Measurements from ENCODE around the gene CENPP.

DNA sequence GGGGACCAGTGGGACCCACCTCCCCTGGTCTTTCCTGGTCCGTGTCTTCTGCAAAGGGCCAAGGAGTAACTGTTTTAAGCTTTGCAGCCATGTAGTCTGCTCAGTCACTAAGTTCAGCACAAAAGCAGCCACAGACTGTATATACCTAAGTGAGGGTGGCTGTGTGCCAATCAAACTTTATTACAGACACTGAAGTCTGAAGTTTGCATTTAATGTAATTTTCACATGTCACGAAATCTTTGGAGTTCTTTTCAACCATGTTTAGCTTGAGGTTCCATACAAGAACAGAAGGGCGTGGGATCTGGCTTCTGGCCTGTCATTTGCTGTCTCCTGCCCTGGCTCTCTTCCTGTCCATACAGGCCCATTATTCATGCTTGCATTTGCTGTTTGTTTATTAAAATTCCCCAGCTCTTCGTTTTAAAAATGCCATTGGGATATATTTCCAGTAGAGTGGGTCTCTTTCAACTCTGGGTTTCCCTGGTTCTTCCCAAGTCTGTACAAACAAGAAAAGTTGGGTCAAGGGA lies 274.2 kb downstream of the CENPP start:
- TF ChIP-seq POLR2A (IDR thresholded peaks at IDR 0.05; ENCODE audit: low read depth, low read length) (no peak), PAX5 (IDR thresholded peaks at IDR 0.05; ENCODE audit: insufficient read depth, low read length, severe bottlenecking) (no peak), POU2F2 (IDR thresholded peaks at IDR 0.05; ENCODE audit: low read depth, low read length) (no peak)
